Measurements from ENCODE around the gene SCTR.

The SCTR gene

DNA sequence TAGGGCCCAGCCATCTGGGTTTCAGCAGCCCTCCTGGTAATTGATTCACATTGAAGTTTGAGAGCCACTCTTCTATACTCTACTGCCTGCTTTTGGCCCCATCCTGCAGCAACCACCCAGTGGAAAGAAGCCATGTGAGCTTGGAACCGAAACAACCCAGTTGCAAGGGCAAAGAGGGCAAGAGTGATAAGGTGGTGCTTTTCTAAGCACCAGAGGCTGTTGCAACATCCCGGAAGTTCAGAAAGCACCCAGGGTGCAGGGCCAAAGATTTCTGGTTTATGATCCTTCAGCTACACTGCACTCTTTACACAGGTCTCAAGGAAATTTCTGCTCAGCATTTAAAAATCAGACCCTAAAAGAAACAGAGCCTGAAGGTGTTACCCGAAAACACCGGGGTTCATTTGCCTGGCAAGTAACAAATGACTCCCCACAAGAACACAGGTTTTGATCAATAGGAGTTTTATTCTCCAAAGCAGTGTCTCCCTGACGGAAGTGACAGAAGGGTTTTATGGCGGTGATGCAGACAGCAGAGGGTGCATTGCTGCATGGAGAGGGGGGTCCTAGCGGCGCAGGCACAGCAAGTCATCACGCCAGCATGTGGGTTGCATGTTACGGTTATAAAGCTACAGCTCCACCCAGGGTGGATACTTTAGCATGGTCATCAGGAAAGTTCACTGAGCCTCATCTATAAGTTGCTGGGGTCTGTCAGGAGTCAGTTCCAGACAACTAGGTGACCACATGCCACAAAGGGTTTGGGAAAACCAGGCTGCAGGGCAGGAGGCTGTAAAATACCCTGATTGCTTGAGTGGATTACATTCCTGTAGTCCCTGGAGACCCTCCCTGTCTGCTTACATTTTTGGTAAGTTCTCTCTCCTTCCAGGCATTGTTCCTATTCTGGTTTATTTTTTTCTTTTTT lies 121.4 kb downstream of the SCTR start:
- no peak for DNase-seq

DNA sequence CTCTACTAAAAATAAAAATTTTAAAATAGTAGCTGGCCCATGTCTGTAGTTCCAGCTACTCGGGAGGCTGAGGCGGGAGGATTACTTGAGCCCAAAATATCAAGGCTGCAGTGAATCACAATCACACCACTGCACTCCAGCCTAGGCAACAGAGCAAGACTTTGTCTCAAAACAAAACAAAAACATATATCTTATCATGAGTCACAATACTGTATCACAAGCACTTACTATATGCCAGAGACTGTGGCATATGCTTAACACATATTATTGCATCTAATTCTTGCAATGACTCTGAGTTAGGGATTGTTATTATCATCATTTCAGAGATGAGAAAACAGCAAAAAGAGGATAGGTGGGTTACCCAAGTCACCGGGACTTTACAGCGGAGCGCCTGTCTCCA lies 122.2 kb downstream of the SCTR start:
- no peak for DNase-seq

DNA sequence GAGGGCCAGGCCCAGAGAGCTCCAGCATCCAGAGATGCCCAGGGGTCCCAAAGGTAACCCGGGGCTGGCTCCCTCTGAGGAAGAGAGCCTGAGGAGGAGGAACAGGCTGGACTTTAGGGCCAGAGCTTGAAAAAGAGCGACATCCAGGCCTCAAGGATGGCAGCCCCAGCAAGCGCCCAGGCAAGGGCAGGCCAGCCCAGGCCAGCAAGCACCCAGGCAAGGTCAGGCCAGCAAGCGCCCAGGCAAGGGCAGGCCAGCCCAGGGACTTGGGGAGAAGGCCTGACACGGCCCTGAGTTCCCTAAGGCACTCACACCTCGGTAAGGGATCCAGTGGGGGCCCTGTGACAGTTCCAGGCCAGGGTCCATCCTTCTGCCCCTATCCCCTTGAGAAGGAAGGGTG lies 127.1 kb downstream of the SCTR start:
- DNase-seq: no peak

DNA sequence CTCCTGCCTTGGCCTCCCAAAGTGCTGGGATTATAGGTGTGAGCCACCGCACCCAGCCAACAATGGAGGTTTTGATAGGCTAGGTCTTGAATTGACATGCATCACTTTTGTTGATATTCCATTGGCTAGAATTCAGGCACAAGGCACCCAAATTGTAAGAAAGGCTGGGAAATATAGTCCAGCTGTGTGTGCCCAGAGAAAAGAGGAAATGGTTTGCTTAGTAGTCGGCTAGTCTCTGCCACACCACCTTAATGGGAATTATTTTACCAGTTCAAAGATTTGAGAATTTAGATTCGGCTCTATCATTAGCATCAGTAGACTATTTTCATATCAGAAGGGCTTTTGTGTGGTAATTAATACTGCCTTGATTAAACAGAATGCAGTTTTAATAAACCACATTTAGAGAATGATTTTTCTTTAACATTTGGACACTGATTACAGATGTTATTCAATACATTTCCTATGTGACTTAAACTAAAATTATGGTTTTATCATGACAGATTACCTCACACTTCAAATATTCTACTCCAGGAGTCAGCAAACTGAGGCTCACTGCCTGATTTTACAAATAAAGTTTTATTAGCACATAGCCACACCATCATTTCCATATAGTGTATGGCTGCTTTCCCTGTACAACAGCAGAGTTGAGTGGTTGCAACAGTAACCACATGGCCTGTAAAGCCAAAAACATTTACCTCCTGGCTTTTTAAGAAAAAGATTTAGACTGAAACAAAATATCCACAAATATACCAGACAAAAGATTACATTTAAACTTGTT lies 130.1 kb downstream of the SCTR start:
- DNase-seq: no peak

All from CD4-positive, alpha-beta T cell treated with Interleukin-6 for 4 hours (primary cell).